ENCODE results near the gene FUT4. TPM values are rescaled to one million over a fixed set of nuclear protein-coding genes. Genes with fewer than 3 reads are reported as not detected.

Gene FUT4
- total and polyA plus RNA-seq, 10 of the 15 experiments (the other 5 are each of a cell fraction or from before 2014, with no cell fraction given) = 0.68 to 9.1 (median 2.3) TPM

GRCh38 chr11:94543695-94544645 is at the start of gene FUT4 (continued):
- TF ChIP-seq CTCF (IDR thresholded peaks at IDR 0.05 in 2 of 3, conservative IDR thresholded peaks at IDR 0.05 in 1 of 3; ENCODE audit: control insufficient read depth in 2 of 3, extremely low read depth in 1 of 3, insufficient read depth in 1 of 3, low read depth in 3 of 3, low read length in 3 of 3) (peak in 1 of 3 experiments; percentile 2; a peak in 2 of 6 replicates), POU2F2 (IDR thresholded peaks at IDR 0.05; ENCODE audit: borderline replicate concordance, low read depth, low read length) (no peak; the same call in 2 of the 3 replicates), ZBED1 (IDR thresholded peaks at IDR 0.05; ENCODE audit: borderline replicate concordance) (no peak), TCF3 (IDR thresholded peaks at IDR 0.05; ENCODE audit: borderline replicate concordance, insufficient read depth, low read depth, low read length) (no peak), ZNF384 (IDR thresholded peaks at IDR 0.05; ENCODE audit: borderline replicate concordance, low read depth, low read length) (no peak), BACH1 (IDR thresholded peaks at IDR 0.05; ENCODE audit: borderline replicate concordance) (peak; percentile 73; the same call in 1 of the 2 replicates), SRF (IDR thresholded peaks at IDR 0.05; ENCODE audit: low read depth in 2 of 2, low read length in 2 of 2) (no peak), IRF3 (IDR thresholded peaks at IDR 0.05) (no peak), ZBTB40 (IDR thresholded peaks at IDR 0.05; ENCODE audit: borderline replicate concordance) (peak; percentile 80), JUNB (IDR thresholded peaks at IDR 0.05) (no peak), ESRRA (IDR thresholded peaks at IDR 0.05; ENCODE audit: low read length) (no peak), KLF5 (IDR thresholded peaks at IDR 0.05; ENCODE audit: partially characterized antibody) (no peak), SMC3 (IDR thresholded peaks at IDR 0.05; ENCODE audit: borderline replicate concordance, low read length) (no peak; the same call in 1 of the 2 replicates), ZNF207 (IDR thresholded peaks at IDR 0.05; ENCODE audit: borderline replicate concordance) (peak; percentile 57; the same call in 1 of the 2 replicates), PAX8 (IDR thresholded peaks at IDR 0.05) (no peak), E4F1 (IDR thresholded peaks at IDR 0.05; ENCODE audit: borderline replicate concordance, partially characterized antibody) (peak; percentile 30), JUND (IDR thresholded peaks at IDR 0.05; ENCODE audit: low read depth, low read length) (no peak), NFYA (IDR thresholded peaks at IDR 0.05; ENCODE audit: borderline replicate concordance, low read depth, low read length) (no peak)
